WI38 (cell line): ENCODE measurements around the gene IGFBP1.

Experiments used
- H3K4me3 ChIP-seq: 2 replicates; pipeline ENCODE4 v1.5.1; 2011; ENCODE audit warnings: low read depth, mild to moderate bottlenecking, control low read depth, low read length
- CTCF ChIP-seq: IDR thresholded peaks from 2 replicates; pipeline ENCODE4 v1.5.1; 2012; ENCODE audit warnings: low read depth, mild to moderate bottlenecking, control low read depth, low read length

IGFBP1 gene

GRCh38 chr7:45921381-45921698 lies 33.1 kb downstream of the IGFBP1 start:
- no peak for TF ChIP-seq CTCF
- peak overlapping the region; percentile 73 for H3K4me3 ChIP-seq

- peak; percentile 98 for TF ChIP-seq CTCF
- H3K4me3 ChIP-seq, result peak overlapping the region; percentile 73
Measured at GRCh38 chr7:45921699-45922519, 33.6 kb downstream of the IGFBP1 start.

GRCh38 chr7:45922810-45923209 lies 34.5 kb downstream of the IGFBP1 start:
- no peak for TF ChIP-seq CTCF
- H3K4me3 ChIP-seq, result peak overlapping the region; percentile 33

GRCh38 chr7:45923290-45923689 lies 35.0 kb downstream of the IGFBP1 start:
- H3K4me3 ChIP-seq, result peak overlapping the region; percentile 33
- peak; percentile 93 for TF ChIP-seq CTCF

GRCh38 chr7:45923818-45924217 lies 35.5 kb downstream of the IGFBP1 start:
- H3K4me3 ChIP-seq, result no peak overlapping the region
- TF ChIP-seq CTCF, result no peak

GRCh38 chr7:45924283-45924682 lies 36.0 kb downstream of the IGFBP1 start:
- no peak for TF ChIP-seq CTCF
- no peak overlapping the region for H3K4me3 ChIP-seq

GRCh38 chr7:45927721-45928120 lies 39.4 kb downstream of the IGFBP1 start:
- TF ChIP-seq CTCF, result no peak
- no peak overlapping the region for H3K4me3 ChIP-seq
